RWPE2 (cell line): Measurements from ENCODE around the gene KPNA4.

Experiments
- ATAC-seq: fragments of 200-7000 bp; cut with Tn5 transposase; 3 replicates; pipeline ENCODE4 v1.9.1; 2021; ENCODE audit warnings: low read depth
- DNase-seq: peaks from one replicate; pipeline ENCODE4 v3.0.0-alpha.2; 2020; ENCODE audit warnings: low spot score
- H3K27ac ChIP-seq: fragments of 450-650 bp; 2 replicates; pipeline ENCODE4 v1.5.1; 2017; ENCODE audit warnings: mild to moderate bottlenecking; ENCODE audit not compliant: poor library complexity, severe bottlenecking
- H3K27me3 ChIP-seq: fragments of 250-450 bp; sonication (Bioruptor Pico); 2 replicates; pipeline ENCODE4 v1.5.1; 2021; ENCODE audit warnings: mild to moderate bottlenecking, moderate library complexity; ENCODE audit not compliant: insufficient read depth, poor library complexity, severe bottlenecking
- H3K36me3 ChIP-seq: fragments of 250-450 bp; sonication (Bioruptor Pico); 2 replicates; pipeline ENCODE4 v1.5.1; 2020; ENCODE audit warnings: low read depth, mild to moderate bottlenecking, moderate library complexity
- H3K4me1 ChIP-seq: fragments of 250-450 bp; sonication (Bioruptor Pico); 2 replicates; pipeline ENCODE4 v1.5.1; 2021; ENCODE audit warnings: mild to moderate bottlenecking, moderate library complexity; ENCODE audit not compliant: insufficient read depth, poor library complexity, severe bottlenecking
- H3K4me3 ChIP-seq: fragments of 250-450 bp; sonication (Bioruptor Pico); 2 replicates; pipeline ENCODE4 v1.5.1; 2021; ENCODE audit warnings: mild to moderate bottlenecking, moderate library complexity; ENCODE audit not compliant: severe bottlenecking
- H3K9me3 ChIP-seq: fragments of 250-450 bp; sonication (Bioruptor Pico); 2 replicates; pipeline ENCODE4 v1.5.1; 2021; ENCODE audit warnings: mild to moderate bottlenecking, moderate library complexity; ENCODE audit not compliant: severe bottlenecking
- TF ChIP-seq, protein P1 (sequence below): fragments of 450-650 bp; IDR thresholded peaks from one replicate; pipeline ENCODE4 v1.5.1; 2017; ENCODE audit warnings: mild to moderate bottlenecking, moderate library complexity; ENCODE audit not compliant: poor library complexity, severe bottlenecking

KPNA4 gene

GRCh38 chr3:160464971-160465370, 100.4 kb downstream of the KPNA4 start:
- Histone ChIP-seq H3K4me1 (no peaks in the 10 kb centered on the region), H3K27me3 (no peaks in the 10 kb centered on the region), H3K9me3 (peaks cover 1% of the 10 kb centered on the region), H3K4me3 (no peak overlapping the region), H3K36me3 (no peaks in the 10 kb centered on the region), H3K27ac (no peak overlapping the region)
- ATAC-seq: no peak
- TF ChIP-seq, protein P1, sequence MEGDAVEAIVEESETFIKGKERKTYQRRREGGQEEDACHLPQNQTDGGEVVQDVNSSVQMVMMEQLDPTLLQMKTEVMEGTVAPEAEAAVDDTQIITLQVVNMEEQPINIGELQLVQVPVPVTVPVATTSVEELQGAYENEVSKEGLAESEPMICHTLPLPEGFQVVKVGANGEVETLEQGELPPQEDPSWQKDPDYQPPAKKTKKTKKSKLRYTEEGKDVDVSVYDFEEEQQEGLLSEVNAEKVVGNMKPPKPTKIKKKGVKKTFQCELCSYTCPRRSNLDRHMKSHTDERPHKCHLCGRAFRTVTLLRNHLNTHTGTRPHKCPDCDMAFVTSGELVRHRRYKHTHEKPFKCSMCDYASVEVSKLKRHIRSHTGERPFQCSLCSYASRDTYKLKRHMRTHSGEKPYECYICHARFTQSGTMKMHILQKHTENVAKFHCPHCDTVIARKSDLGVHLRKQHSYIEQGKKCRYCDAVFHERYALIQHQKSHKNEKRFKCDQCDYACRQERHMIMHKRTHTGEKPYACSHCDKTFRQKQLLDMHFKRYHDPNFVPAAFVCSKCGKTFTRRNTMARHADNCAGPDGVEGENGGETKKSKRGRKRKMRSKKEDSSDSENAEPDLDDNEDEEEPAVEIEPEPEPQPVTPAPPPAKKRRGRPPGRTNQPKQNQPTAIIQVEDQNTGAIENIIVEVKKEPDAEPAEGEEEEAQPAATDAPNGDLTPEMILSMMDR: no peak
- no peak for DNase-seq

DNA sequence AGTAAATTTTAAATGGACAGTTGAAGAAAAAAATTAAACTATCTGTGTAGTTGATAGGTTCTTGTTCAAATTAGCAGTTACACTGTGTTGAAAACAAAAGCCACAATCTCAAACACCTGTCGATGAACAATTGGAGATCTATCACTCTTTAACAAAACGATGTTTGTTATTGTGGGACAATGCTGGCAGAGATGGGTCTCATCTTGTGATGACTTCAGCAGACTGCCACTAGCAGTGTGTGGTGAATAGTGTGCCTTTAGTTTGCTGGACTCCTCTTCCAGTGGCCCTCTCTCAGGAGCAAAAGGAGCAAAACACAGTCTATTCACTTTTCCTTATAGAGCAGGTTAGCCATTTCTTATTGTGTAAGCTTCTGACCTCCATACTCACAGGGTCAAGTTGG, 101.0 kb downstream of the KPNA4 start:
- Histone ChIP-seq H3K4me1 (no peaks in the 10 kb centered on the region), H3K36me3 (no peaks in the 10 kb centered on the region), H3K9me3 (no peaks in the 10 kb centered on the region), H3K27ac (no peak overlapping the region), H3K4me3 (no peak overlapping the region), H3K27me3 (no peaks in the 10 kb centered on the region)
- ATAC-seq (no peak), DNase-seq (no peak)
- TF ChIP-seq, protein P1: no peak

GRCh38 chr3:160460033-160460432, 105.3 kb downstream of the KPNA4 start:
- H3K36me3 ChIP-seq: no peaks in the 10 kb centered on the region
- H3K4me1 ChIP-seq: no peaks in the 10 kb centered on the region
- H3K9me3 ChIP-seq: no peaks in the 10 kb centered on the region
- TF ChIP-seq, protein P1: no peak
- no peak for DNase-seq
- no peak for ATAC-seq
- no peak overlapping the region for H3K27ac ChIP-seq
- H3K4me3 ChIP-seq: no peak overlapping the region
- H3K27me3 ChIP-seq: no peaks in the 10 kb centered on the region

- DNase-seq: no peak
- Histone ChIP-seq H3K4me3 (no peak overlapping the region), H3K9me3 (no peaks in the 10 kb centered on the region), H3K4me1 (no peaks in the 10 kb centered on the region), H3K27me3 (no peaks in the 10 kb centered on the region), H3K36me3 (no peaks in the 10 kb centered on the region), H3K27ac (no peak overlapping the region)
- TF ChIP-seq, protein P1: no peak
- no peak for ATAC-seq
Measured at GRCh38 chr3:160459450-160459970, 105.9 kb downstream of the KPNA4 start.

DNA sequence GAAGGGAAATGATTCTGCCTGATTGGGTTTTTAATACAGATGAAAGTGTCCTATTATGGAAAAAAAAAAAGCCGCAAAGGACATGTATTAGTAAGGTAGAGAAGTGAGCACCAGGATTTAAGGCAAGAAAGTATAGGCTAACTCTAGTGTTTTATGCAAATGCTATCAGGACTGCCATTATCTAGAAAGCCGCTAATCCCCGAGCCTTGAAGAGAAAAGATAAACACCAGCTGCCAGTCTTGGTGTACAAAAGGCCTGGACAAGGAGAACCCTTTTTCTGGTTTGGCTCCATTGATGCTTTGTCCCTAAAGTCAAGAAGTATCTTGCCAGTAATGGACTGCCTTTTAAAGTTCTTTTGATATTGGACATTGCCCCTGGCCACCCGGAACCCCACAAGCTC, 107.2 kb downstream of the KPNA4 start:
- H3K36me3 ChIP-seq: no peaks in the 10 kb centered on the region
- TF ChIP-seq, protein P1: no peak
- H3K27ac ChIP-seq: no peak overlapping the region
- no peak overlapping the region for H3K4me3 ChIP-seq
- H3K27me3 ChIP-seq: no peaks in the 10 kb centered on the region
- DNase-seq (no peak), ATAC-seq (no peak)
- H3K9me3 ChIP-seq: no peaks in the 10 kb centered on the region
- no peaks in the 10 kb centered on the region for H3K4me1 ChIP-seq
